UCSD-AML1 (cell line): ENCODE measurements around the gene SCN3A.

Source experiments
- DNase-seq: peaks from one replicate; lab custom pipeline; 2025; ENCODE audit not compliant: unreplicated experiment; lab: John Stamatoyannopoulos, UW

SCN3A gene

DNA sequence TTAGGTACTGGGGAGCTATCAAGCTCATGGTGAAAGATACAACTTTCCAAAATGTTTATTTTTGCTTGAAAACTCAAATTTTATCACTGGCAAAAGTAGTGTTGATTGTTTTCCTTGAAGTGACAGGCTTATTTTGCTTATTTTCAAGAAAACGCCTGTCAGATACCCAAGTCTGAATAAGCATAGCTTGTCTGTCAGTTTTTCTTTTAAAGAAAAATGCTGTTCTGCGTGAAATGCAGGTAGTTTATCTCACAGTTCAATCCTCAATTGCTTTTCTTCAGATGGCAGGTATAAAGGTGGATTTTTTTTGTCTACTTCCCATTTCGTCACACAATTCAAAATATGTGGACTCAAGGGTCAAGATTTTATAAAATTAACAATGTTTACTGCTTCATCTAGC lies 145.9 kb downstream of the SCN3A start:
- DNase-seq = no peak

GRCh38 chr2:165057308-165057707 lies 146.5 kb downstream of the SCN3A start:
- no peak for DNase-seq

GRCh38 chr2:165056564-165056963 lies 147.3 kb downstream of the SCN3A start:
- DNase-seq = no peak

DNA sequence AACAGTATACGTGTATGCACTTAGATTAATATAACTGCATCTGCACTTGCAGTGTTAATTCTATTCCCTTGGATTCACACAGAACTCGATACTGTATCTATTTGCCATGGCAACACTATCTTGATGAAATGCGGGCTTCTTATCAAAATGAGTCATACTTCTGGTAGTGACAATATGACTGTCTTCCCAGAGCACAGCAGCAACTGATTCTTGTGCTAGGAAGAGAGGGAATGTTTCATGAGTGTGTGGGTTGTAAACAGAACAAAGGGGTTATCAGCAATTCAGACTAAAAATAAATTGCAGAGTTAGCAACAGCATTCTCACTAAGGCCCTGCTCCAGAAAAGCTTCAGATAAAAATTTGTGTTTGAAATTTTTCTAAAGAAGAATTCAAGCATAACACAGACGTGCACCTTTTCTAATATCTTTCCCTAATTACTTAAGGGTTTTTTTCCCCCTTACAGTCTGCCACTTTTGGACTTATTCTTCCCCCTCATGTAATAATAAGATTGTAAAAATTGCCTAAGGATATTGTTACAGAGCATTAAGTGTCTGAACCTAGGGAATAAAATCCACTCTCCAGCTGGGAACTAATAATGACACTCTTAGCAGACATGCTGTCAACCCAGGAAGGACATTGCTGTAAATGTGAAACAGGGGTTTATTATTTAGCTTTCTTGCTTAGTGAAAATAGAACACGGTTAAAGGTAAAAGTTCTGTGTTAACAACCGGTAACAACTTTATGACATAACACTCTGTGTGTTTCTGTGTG lies 148.6 kb downstream of the SCN3A start:
- DNase-seq = no peak

DNA sequence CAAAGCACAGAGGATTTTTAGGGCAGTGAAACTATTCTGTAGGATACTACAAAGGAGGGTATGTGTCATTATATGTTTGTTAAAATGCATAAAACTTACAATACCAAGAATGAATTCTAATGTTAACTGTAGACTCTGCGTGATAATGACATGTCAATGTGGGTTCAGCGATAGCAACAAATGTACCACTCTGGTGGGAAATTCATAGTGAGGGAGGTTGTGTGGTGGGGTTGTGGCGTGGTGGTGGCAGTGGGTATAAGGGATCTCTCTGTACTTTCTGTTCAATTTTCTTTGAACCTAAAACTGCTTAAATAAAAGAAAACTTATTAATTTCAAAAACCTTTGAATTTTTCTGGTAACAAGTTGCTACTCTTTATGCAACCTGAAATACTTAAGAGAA lies 149.2 kb downstream of the SCN3A start:
- DNase-seq = no peak

- no peak for DNase-seq
These were observed 159.1 kb downstream of the SCN3A start for GRCh38 chr2:165044505-165045303.
